ENCODE measurements around the gene GAS7.

DNA sequence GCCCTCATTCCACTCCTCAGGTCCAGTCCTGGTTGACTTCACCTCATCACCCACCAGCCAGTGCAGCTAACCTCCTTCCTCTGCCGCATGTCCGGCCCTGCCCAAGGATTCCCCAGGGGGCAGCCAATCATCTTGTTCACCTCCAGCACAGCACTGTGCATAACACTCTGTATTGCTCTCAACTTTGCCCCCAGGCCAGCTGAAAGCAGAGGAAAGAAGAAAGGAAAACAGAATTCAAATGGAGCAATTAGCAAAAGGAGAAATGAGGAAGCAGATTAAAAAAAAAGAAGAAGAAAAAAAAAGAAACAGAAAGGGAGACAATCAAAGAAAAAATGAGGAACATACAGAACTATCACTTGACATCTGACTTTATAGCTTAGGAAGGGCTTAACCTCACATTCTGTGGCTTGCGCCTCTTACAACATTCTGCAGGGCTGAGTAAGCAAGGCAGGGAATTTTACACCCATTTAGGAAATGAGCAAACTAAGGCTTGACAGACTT lies 26.1 kb downstream of the GAS7 start:
- TF ChIP-seq CREB1 (CRISPR knock-in tag; IDR thresholded peaks at IDR 0.05; ENCODE audit: low read depth) (no peak), EZH2 (IDR thresholded peaks at IDR 0.05; ENCODE audit: low read depth, unreplicated experiment) (no peak)
- TF ChIP-seq, protein P1, sequence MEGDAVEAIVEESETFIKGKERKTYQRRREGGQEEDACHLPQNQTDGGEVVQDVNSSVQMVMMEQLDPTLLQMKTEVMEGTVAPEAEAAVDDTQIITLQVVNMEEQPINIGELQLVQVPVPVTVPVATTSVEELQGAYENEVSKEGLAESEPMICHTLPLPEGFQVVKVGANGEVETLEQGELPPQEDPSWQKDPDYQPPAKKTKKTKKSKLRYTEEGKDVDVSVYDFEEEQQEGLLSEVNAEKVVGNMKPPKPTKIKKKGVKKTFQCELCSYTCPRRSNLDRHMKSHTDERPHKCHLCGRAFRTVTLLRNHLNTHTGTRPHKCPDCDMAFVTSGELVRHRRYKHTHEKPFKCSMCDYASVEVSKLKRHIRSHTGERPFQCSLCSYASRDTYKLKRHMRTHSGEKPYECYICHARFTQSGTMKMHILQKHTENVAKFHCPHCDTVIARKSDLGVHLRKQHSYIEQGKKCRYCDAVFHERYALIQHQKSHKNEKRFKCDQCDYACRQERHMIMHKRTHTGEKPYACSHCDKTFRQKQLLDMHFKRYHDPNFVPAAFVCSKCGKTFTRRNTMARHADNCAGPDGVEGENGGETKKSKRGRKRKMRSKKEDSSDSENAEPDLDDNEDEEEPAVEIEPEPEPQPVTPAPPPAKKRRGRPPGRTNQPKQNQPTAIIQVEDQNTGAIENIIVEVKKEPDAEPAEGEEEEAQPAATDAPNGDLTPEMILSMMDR (conservative IDR thresholded peaks at IDR 0.05; ENCODE audit: low read depth in 2 of 2), result no peak
- TF ChIP-seq, protein P2, sequence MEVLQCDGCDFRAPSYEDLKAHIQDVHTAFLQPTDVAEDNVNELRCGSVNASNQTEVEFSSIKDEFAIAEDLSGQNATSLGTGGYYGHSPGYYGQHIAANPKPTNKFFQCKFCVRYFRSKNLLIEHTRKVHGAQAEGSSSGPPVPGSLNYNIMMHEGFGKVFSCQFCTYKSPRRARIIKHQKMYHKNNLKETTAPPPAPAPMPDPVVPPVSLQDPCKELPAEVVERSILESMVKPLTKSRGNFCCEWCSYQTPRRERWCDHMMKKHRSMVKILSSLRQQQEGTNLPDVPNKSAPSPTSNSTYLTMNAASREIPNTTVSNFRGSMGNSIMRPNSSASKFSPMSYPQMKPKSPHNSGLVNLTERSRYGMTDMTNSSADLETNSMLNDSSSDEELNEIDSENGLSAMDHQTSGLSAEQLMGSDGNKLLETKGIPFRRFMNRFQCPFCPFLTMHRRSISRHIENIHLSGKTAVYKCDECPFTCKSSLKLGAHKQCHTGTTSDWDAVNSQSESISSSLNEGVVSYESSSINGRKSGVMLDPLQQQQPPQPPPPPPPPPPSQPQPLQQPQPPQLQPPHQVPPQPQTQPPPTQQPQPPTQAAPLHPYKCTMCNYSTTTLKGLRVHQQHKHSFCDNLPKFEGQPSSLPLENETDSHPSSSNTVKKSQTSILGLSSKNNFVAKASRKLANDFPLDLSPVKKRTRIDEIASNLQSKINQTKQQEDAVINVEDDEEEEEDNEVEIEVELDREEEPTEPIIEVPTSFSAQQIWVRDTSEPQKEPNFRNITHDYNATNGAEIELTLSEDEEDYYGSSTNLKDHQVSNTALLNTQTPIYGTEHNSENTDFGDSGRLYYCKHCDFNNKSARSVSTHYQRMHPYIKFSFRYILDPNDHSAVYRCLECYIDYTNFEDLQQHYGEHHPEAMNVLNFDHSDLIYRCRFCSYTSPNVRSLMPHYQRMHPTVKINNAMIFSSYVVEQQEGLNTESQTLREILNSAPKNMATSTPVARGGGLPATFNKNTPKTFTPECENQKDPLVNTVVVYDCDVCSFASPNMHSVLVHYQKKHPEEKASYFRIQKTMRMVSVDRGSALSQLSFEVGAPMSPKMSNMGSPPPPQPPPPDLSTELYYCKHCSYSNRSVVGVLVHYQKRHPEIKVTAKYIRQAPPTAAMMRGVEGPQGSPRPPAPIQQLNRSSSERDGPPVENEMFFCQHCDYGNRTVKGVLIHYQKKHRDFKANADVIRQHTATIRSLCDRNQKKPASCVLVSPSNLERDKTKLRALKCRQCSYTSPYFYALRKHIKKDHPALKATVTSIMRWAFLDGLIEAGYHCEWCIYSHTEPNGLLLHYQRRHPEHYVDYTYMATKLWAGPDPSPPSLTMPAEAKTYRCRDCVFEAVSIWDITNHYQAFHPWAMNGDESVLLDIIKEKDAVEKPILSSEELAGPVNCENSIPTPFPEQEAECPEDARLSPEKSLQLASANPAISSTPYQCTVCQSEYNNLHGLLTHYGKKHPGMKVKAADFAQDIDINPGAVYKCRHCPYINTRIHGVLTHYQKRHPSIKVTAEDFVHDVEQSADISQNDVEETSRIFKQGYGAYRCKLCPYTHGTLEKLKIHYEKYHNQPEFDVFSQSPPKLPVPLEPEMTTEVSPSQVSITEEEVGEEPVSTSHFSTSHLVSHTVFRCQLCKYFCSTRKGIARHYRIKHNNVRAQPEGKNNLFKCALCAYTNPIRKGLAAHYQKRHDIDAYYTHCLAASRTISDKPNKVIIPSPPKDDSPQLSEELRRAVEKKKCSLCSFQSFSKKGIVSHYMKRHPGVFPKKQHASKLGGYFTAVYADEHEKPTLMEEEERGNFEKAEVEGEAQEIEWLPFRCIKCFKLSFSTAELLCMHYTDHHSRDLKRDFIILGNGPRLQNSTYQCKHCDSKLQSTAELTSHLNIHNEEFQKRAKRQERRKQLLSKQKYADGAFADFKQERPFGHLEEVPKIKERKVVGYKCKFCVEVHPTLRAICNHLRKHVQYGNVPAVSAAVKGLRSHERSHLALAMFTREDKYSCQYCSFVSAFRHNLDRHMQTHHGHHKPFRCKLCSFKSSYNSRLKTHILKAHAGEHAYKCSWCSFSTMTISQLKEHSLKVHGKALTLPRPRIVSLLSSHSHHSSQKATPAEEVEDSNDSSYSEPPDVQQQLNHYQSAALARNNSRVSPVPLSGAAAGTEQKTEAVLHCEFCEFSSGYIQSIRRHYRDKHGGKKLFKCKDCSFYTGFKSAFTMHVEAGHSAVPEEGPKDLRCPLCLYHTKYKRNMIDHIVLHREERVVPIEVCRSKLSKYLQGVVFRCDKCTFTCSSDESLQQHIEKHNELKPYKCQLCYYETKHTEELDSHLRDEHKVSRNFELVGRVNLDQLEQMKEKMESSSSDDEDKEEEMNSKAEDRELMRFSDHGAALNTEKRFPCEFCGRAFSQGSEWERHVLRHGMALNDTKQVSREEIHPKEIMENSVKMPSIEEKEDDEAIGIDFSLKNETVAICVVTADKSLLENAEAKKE (CRISPR knock-in tag; IDR thresholded peaks at IDR 0.05), result no peak
